Measurements from ENCODE around the gene CCDC7.
"Not testable (repeated sequence)": the region's sequence is repeated elsewhere in the genome, so short reads cannot be mapped to it uniquely, and the experiment has no call there.

Gene CCDC7

DNA sequence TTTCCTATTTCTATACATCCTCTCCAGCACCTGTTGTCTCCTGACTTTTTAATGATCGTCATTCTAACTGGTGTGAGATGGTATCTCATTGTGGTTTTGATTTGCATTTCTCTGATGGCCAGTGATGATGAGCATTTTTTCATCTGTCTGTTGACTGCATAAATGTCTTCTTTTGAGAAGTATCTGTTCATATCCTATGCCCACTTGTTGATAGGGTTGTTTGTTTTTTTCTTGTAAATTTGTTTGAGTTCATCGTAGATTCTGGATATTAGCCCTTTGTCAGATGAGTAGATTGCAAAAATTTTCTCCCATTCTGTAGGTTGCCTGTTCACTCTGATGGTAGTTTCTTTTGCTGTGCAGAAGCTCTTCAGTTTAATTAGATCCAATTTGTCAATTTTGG, 253.7 kb downstream of the CCDC7 start:
- DNase-seq (ENCODE audit: low read depth in 2 of 2) = not testable (repeated sequence)

DNA sequence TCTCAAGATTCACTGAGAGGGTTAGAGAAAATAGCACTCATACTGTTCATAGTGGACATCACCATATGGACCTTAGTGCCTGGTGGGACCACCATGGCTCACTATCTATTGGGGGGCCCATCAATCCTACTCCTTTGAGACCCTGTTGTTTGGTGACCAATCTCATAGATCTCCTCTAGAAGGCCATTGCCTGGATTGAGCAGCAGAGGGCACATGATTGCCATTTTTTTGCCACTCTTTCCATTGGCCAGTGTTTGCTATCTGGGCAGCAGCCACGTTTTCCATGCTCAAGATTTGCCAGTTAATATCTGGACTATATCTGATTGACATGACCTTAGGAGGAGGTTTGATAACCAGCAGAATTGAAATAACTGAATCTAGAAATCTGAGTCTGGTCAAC, 267.6 kb downstream of the CCDC7 start:
- no peak for DNase-seq (ENCODE audit: low read depth in 2 of 2)

DNA sequence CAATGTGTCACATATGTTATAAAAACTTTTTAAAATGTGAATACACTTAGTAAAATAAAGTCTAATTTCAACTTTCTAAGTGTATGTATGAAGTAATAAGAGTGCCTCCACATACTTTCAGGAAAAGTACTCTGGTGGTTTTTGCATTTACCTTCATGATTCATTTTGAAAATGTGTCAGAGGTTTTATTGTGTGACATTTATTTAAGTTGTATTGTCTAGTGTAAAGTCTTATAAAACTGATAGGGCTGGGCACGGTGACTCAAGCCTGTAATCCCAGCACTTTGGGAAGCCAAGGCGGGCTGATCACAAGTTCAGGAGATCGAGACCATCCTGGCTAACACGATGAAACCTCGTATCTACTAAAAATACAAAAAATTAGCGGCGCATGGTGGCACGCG, 285.6 kb downstream of the CCDC7 start:
- DNase-seq (ENCODE audit: low read depth in 2 of 2) = no peak

DNA sequence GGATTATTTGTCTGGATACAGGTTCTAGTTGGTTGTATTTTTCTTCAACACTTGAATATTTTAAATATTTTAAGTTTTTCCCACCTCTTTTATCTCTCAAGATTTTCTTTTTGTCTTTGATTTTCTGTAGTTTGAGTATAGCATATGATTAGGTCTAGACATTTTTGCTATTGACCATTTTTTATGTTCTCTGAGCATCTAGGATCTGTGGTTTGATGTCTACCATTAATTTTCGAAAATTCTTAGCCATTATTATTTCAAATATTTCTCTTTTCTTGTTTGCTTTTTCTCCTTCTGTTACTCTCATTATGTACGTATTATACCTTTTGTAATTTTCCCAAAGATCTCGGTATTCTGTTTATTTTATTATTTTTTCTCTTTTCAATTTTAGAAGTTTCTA, 293.0 kb downstream of the CCDC7 start:
- no peak for DNase-seq (ENCODE audit: low read depth in 2 of 2)

DNA sequence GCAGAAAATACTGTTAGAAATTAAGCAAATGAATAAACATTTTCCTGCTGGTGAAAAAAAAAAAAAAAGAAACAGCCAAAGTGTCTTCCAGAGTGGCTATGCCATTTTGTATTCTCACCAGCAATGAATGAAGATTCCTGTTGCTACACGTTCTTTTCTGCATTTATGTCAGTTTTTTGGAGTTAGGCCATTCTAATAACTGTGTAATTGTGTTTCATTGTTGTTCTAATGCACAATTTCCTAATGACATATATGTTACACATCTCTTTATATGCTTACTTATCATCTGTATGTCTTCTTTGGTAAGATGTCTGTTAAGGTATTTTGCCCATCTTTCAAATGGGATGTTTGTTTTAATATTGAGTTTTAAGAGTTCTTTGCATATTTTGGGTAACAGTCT, 298.4 kb downstream of the CCDC7 start:
- DNase-seq (ENCODE audit: low read depth in 2 of 2) = no peak

DNA sequence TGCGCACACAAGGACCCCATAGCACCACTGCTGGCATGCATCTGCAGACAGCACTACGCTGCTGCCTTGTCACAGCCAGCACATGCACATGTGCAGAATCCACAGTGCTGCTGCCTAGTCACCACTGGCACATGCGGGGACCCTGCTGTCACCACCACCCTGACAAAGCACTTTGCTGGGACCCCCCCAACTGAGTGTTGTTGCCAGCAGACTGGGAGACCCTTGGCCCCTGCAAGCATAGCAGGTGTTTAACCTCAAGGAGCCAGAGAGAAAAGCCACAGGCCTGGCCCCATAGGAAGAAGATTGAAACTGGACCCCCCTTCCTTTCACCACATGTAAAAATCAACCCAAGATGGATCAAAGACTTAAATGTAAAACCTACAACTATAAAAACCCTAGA, 300.9 kb downstream of the CCDC7 start:
- DNase-seq (ENCODE audit: low read depth in 2 of 2) = no peak

DNA sequence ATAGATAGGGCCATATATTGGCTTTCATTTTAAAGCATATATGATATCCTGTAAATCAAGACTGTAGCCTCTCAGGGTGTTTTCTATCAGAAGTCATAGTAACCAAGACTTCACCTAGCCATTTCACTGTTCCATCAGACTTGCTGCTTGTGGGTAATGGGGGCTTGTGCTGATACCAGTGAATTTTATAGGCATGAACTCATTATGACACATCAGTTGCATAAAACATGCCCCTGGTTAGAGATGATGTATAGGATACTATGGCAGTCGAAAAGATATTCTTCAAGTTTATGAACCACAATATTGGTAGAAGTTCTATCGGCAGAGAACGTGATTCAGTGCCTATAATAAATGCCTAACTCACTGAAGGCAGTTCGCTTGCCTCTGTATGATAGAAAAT, 305.6 kb downstream of the CCDC7 start:
- DNase-seq (ENCODE audit: low read depth in 2 of 2) = no peak

DNA sequence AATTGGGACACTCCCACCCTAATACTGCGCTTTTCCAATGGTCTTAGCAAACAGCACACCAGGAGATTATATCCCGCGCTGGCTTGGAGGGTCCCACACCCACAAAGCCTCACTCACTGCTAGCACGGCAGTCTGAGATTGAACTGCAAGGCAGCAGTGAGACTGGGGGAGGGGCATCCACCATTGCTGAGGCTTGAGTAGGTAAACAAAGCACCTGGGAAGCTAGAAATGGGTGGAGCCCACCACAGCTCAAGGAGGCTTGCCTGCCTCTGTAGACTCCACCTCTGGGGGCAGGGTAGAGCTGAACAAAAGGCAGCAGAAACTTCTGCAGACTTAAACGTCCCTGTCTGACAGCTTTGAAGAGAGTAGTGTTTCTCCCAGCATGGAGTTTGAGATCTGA, 309.0 kb downstream of the CCDC7 start:
- DNase-seq (ENCODE audit: low read depth in 2 of 2) = not testable (repeated sequence)

DNA sequence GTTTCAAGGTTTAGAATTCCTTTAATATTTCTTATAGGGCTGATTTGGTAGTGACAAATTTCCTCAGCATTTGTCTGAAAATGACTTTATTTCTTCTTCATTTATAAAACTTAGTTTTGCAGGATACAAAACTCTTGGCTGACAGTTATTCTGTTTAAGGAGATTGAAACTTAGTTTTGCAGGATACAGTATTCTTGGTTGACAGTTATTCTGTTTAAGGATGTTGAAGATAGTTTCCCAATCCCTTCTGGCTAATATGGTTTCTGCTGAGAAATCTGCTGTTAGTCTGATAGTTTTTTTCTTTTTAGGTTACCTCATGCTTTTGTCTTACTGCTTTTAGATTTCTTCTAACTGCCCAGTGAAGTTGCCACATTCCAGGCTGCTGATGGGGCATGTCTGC, 325.3 kb downstream of the CCDC7 start:
- no peak for DNase-seq (ENCODE audit: low read depth in 2 of 2)

DNA sequence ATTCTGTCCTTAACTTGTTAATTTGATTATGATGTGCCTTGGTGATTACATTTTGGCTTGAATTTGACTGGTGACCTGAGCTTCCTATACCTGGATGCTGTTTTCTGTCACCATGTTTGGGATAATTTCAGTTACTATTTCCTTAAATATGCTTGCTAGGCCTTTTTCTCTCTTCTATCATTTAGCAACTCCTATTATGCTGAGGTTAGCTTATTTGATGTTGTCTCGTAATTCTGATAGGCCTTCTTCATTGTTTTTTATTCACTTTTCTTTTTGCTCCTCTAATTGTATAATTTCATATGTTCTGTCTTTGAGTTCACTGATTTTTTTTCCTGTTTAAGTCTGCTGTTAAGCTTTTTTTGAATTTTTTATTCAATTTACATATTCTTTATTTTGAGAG, 327.2 kb downstream of the CCDC7 start:
- DNase-seq (ENCODE audit: low read depth in 2 of 2) = no peak

DNA sequence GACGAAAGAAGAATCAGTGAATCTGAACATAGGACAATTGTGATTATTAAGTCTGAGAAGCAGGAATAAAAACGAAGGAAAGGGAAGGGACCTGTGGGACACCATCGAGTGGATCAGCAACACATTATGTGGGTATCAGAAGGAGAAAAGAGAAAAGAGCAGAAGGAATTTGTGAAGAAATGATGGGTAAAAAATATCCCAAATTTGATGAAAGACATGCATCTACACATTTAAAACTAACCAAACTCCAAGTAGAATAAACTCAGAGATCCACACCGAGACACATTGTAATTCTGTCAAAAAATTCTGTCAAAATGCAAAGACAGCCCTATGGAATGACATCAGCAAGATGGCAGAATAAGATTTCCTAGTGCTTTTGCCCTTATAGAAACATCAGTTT, 341.0 kb downstream of the CCDC7 start:
- DNase-seq (ENCODE audit: low read depth in 2 of 2) = no peak

DNA sequence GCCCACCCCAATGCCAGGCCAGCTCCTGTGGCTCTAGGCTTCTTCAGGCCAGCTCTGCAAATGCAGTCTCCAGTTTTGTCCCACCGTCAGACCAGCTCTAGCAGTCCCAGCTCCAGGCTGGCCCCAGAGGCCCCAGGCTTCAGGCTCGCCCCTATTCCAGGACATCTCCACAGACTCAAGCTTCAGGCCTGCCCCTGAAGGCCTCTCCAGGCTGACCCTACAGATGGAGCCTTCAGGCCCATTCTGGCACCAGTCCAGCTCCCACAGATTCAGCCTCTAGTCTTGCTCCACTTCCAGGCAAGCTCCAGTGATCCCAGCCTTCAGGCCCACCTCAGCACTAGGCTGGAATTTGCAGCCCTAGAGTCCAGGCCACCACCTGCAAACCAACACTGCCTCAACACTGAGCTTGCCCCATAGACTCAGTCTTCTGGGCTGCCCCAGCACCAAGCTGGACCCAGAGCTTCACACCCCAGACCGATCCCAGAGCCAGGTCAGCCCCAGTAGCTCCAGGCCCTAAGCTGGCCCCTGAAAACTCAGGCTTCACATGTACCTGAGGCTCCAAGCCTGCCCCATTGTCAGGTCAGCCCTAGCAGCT, 341.8 kb downstream of the CCDC7 start:
- no peak for DNase-seq (ENCODE audit: low read depth in 2 of 2)

DNA sequence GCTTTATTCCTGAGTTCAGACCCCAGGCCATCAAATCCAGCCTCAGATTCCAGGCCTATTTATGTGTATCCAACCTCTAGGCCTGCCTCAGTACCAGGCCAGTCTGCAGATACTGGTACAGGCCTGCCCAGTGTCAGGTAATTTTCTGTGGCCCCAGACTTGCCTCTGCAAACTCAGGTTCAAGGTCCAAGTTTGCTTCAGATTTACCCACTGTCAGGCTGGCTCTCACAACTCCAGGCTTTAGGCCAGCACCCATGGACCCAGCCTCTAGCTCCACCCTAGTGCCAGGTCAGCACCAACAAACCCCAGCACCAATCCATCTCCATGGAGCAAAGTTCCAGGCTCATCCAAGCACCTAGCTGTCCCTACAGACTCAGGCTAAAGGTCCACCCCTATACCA, 342.4 kb downstream of the CCDC7 start:
- no peak for DNase-seq (ENCODE audit: low read depth in 2 of 2)

DNA sequence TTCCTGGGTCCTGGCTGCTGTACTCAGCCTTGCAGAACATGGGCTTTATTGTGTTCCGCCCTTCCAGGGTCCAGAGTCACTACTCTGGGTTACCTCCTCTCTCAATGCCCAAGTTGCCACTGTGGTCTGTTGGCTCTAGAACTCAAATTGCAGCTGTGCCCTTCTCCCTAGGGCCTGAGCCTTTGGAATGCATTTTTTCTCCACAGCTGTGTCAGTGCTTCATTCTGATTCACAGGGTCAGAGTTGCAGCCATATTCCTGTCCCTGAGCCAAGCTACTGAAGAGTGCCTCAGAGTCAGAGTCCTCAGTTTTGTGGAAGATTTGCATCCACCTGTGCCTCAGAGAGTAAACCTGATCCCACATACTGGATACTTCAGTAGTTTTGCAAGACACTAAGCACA, 344.5 kb downstream of the CCDC7 start:
- DNase-seq (ENCODE audit: low read depth in 2 of 2) = no peak

DNA sequence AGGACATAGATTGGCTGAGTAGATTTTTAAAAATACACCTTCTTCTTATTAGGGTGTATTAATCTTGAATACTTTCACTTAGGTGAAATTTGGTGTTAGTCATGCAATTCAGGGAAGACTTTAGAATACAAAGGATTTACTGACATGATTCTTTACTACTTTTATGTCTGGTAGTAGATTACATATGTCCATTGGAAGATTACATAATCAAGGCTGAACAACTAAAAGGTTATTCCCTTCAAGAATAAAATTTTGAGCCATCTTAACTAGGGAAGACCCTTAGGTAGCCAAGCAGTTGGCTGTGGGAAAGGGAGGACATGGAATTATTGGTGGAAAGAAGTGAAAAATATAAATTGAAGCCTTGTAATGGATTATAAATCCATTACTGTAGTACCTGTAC, 347.1 kb downstream of the CCDC7 start:
- DNase-seq (ENCODE audit: low read depth in 2 of 2) = no peak

DNA sequence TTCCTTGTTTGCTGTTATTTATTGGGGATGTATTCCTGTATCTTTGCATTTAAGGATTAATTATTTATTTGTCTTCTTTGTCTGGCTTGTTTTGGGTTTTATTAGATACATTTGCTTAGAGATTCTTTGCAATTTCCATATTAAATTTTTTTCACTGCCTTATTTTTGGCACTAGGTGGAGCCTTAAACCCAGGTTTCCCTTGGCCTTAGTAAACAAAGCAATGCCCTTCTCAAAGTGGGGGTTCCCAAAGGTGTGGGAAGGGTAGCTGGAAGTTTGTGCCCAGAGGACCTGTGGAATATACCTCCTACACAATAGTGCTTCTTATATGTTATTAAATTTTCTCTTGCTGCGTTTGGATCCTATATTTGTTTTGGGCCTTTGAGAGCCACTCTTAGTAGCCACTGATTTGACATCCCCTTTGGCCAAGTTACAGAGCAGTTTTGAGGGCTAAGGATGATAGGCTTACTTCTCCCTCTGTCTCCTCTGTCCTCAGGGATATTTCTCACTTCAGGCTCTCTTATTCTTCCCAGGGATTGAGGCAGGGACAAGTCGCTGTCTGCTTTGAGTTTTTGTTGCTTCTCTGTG, 349.8 kb downstream of the CCDC7 start:
- no peak for DNase-seq (ENCODE audit: low read depth in 2 of 2)

DNA sequence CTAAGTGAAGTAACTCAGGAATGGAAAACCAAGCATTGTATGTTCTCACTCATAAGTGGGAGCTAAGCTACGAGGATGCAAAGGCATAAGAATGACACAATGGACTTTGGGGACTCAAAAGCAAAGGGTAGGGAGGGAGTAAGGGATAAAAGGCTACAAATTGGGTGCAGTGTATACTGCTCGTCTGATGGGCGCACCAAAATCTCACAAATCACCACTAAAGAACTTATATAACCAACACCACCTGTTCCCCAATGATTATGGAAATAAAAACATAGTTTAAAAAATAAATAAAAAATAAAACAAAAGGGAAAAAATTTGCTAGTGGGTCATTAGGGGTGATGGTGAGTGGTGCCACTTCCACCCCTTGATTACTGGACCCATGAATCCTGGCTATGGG, 351.5 kb downstream of the CCDC7 start:
- DNase-seq (ENCODE audit: low read depth in 2 of 2) = not testable (repeated sequence)

DNA sequence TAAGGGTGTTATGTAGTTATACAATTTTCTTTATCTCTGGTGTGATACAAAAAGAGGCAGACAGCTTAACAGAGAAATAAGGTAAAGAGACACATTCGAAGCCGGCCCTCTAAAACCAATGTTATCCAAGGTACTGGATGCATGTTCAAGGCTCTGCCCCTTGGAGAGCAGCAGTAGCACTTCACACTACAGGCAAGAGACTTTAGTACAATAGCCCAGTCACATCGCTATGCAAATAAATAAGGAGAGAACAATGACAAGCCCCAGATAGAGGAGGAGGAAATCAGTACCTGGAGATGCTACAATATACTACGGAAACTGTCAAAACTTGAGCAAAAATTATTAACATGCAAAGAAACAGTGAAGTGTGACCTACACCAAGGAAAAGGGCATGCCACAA, 401.0 kb downstream of the CCDC7 start:
- DNase-seq (ENCODE audit: low read depth in 2 of 2) = no peak

DNA sequence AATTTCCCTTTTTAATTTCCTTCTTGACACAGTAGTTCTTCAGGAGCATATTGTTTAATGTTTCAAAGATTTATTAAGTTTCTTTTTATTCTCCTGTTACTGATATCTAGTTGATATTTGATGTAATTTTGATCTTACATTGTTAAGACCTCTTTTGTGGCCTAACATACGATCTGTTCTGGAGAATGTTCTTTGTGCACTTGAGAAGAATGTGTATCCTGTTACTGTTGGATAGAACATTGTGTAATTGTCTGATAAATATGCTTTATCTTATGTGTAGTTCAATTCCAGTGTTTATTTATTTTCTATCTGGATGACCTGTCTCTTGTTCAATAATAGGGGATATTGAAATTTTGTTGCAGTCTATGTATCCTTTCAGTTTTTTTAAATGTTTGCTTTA, 405.4 kb downstream of the CCDC7 start:
- DNase-seq (ENCODE audit: low read depth in 2 of 2) = no peak

DNA sequence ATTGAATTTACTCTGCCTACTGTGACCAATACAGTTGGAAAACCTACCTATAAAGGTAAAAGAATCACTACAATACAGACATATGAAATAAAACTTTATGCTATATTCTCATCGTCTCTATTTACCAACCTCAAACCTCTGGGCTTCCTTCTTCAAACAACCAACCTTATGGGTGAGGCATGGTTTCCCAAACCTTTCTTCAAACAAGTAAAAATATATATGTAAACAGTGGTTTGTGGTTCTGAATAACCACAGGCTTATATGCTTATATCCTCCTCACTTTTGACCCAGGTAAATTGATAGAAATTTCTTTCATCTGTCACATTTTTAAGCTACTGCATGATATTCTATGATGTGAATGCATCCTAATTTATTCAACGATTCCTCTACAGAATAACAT, 408.5 kb downstream of the CCDC7 start:
- DNase-seq (ENCODE audit: low read depth in 2 of 2) = no peak

DNA sequence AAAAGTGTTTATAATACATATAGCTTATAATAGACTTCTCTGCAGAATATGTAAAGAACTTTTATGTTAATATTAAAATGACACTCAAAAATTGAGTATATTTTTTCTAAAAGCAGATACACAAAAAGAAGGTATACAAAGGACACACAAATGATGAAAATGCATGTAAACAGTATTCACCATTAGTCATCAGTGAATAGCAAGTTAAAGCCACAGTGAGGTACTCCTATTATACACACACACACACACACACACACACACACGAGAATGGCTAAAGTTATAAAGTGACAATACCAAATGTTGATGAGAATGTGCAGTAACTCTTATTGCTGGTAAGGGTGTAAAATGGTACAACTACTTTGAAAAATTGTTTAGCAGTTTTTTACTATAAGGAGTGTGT, 419.2 kb downstream of the CCDC7 start:
- no peak for DNase-seq (ENCODE audit: low read depth in 2 of 2)

DNA sequence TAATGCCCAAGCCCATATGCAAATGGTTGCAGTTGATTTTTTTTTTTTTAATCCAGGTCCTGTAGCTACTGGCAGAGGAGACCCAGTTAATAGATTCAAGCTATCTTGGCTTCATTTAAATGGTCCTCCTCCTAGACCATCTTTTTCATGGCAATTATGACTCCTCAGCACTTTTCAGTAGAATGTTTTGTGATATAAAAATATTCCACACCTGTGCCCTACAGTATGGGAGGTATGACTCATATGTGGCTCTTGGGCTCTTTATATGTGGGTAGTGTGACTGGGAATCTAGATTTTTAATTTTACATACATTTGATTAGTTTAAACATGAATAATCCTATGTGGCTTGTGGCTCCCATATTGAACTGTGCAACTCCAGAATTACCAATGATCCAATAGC, 432.0 kb downstream of the CCDC7 start:
- no peak for DNase-seq (ENCODE audit: low read depth in 2 of 2)

DNA sequence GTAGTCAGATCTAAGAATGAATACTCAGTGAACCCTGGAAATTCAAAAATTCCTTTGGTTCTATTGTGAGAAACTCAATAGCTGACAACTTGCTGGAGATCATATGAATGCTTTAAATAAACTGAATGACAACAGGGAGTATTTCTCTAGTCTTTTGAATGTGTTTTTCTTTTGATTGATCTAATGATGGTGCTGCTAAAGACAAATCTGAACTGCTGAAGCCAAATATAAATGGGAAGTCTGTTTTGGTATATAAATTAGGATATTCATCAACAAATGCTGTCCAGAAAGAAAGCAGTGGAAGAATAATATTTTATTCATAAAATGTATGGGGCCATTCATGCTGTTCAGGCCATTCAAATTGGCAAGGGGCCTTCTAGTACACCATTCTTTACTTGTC, 432.7 kb downstream of the CCDC7 start:
- DNase-seq (ENCODE audit: low read depth in 2 of 2) = no peak

DNA sequence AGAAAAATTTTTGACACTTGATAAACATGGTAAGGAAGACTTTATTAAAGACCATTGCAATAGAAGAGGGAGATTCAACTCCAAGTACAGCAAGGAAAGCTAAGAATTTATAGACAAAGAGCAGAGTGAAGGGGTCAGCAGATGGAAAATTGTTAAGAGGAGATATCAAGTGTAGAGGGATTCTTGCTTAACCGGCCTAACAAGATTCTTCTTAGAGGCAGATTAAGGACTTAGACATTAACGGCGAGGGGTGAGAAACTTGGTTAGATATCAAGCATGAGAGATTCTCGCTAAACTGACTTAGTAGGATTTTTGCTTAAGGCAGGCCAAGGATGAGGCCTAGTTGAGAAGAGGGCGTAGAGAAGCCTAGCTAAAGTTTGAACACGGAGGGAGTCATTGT, 436.1 kb downstream of the CCDC7 start:
- DNase-seq (ENCODE audit: low read depth in 2 of 2) = no peak
